GM19463 (cell line): ENCODE results near the gene NUAK2.

Experiments used
- ATAC-seq: cut with Tn5 transposase; IDR thresholded peaks from one replicate; pipeline ENCODE4 v1.9.1; 2021; ENCODE audit warnings: mild to moderate bottlenecking, moderate library complexity; ENCODE audit not compliant: unreplicated experiment

Gene NUAK2

DNA sequence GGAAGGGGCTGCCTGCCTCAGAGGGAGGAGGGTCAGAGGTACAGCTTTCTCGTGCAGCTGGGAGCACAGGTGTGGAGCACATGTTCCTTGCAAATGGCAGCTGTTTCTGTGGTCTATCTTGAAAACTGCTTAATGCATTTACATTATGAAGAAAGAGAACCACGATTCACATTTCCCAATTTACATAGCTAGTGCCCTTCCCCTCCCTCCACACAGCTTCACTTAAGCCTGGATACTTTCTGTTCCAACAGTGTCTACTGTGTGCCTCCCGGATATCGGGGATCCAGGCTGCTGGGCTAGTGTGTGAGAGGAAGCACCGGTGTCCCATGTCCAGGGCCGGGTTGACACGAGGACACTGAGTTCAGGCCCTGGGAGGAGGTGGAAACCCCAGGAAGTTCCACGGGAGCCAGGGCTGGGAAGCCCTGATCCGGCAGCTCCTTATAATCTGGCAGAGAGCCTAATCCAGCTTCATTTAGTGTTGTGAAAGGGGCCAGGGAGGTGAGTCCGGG lies 62.2 kb downstream of the NUAK2 start:
- ATAC-seq = no peak

GRCh38 chr1:205258719-205259118 lies 62.8 kb downstream of the NUAK2 start:
- no peak for ATAC-seq

DNA sequence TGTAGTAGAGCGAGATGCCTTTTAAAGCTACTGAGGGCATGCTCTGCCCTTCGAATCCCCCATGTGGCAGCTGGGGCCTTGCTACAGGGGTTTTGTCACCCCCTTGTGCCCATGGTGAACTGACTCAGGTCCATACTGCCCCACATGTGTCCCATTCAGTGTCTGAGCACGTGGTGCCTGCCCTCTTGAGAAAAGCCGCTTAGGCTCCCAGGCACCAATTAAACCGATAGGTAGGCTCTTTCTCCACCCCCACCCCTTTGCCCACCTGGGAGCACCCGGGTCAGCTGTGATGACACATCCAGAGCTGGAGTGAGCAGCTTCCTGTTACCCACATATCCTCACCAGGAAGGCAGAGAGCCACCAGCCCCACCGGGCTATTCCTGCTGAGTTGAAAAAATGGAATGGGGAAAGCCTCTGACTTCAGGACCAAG lies 63.3 kb downstream of the NUAK2 start:
- ATAC-seq = no peak

DNA sequence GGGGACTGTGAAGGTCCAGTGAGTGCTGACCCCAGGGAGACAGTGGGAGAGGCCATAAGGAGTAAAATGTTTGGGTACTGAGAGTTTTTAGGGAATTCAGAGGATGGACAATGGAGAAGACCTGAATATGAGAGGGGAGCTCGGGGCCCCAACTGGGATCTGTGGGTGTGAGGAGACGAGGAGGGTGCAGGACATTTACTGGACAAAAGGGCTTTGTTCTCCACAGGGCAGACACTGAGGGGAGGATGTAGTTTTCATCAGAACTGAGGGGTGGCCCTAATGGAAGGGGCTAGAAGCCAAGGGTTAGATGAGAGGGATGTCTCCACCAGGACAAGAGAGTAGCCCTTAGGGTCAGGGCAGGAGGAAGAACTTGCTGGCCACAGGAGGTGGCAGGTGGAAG lies 63.8 kb downstream of the NUAK2 start:
- ATAC-seq = no peak

DNA sequence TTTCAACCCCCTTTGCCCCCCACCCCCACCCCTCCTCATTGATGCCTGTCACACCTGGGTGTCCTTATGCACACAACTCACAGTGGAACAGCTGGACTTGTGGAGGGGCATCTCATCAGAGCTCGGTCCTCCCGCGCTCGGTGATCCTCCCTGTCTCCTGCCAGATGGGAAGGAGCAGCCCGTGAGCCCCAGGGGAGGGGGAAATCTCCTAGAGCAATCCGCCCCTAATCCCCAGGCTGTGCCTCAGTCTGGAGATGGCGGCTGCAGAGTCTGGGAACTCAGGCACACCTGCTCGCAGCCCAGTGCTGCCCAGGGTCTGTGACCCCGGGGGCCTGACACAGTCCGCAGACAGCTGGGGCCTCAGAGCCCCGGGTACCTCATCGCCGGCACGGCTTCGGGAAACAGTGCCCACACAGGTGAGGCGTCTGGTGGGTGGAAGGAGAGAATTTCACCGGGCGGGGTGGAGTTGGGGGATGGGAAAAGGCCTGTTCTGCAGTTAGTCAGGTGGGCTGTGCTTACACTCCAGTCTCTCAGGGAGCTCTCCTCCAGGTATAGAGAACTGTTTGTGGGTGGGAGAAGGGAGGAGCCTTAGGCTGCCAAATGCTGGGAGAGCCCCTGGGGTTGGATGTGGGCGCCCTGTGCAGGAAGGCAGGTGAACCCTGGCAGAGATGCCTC lies 64.5 kb downstream of the NUAK2 start:
- ATAC-seq = no peak

GRCh38 chr1:205255941-205256780 lies 65.4 kb downstream of the NUAK2 start:
- ATAC-seq = peak; percentile 48
